Skeletal muscle satellite cell (primary cell): ENCODE results near the gene TPRG1L.

Source experiments
- H3K27me3 ChIP-seq: 2 replicates; pipeline ENCODE4 v1.7.0; 2013; ENCODE audit warnings: low read length; ENCODE audit not compliant: control insufficient read depth, insufficient read depth
- H3K36me3 ChIP-seq: 2 replicates; pipeline ENCODE4 v1.7.0; 2013; ENCODE audit warnings: mild to moderate bottlenecking, control low read depth, low read length; ENCODE audit not compliant: insufficient read depth
- H3K4me1 ChIP-seq: 2 replicates; pipeline ENCODE4 v1.7.0; 2013; ENCODE audit warnings: low read length; ENCODE audit not compliant: control insufficient read depth, insufficient read depth
- H3K4me2 ChIP-seq: 2 replicates; pipeline ENCODE4 v1.7.0; 2013; ENCODE audit warnings: mild to moderate bottlenecking, low read length
- H3K4me3 ChIP-seq: 2 replicates; pipeline ENCODE4 v1.7.0; 2013; ENCODE audit warnings: low read length
- H3K9ac ChIP-seq: 2 replicates; pipeline ENCODE4 v1.7.0; 2013; ENCODE audit warnings: mild to moderate bottlenecking, low read depth, low read length, moderate library complexity
- H3K9me3 ChIP-seq: replicated peaks from 2 replicates; pipeline ENCODE4 v1.7.0; 2013; ENCODE audit warnings: mild to moderate bottlenecking, control low read depth, low read length

TPRG1L gene

DNA sequence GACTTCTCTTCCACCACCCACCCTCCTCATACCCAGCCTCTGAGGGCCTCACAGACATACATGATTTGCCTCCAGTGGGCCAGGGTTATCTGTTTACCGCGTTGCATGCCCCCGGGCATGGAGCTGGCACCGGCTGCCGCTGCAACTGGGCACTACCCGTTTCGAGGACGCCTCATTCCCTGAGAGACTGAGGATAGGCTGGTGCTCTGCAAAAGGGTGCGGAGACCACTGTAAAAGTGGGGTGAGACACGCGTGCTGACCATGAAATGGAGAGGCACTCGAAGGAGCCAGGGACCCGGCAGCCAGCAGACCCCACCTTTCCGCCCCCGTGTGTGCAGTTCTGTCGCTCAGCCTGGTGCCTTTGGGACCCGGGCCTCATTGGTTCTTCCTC lies 48.2 kb downstream of the TPRG1L start:
- Histone ChIP-seq H3K36me3 (no peaks in the 10 kb centered on the region), H3K4me2 (no peak overlapping the region), H3K4me3 (no peak overlapping the region), H3K4me1 (peaks cover 28% of the 10 kb centered on the region), H3K9me3 (no peaks in the 10 kb centered on the region), H3K27me3 (peaks cover 17% of the 10 kb centered on the region), H3K9ac (no peak overlapping the region)

DNA sequence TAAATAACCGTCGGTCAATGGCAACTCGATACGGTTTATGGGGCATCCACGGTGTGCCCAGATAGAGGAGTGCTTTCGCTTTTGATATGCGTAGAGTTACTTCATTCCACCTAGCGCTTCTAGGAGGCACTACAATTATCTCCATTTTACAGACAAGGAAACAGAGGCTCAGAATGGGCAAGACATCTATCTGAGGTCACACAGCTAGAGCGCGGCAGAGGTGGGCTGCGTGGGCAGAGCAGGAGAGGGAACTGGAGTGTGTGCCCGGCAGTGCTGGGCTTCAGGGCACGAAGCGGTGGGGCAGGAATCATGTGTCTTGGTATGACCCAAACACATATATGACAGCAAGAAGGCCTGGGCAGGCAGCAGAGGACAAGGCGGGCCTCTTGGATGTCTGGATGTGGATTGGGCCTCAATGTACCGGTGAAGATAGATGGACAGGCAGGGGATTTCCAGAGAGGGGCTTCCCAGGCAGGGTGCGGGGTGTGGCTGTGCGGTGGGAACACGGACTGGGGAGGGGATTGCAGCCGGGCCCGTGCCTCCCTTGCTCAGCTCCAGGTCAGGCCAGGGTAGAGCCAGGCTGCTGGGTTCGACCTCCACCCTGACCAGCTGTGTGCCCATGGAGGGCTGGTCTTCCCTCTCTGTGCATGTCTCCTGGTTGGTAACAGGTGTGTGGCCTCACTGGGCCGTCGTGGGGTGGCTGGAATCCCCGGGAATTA lies 48.7 kb downstream of the TPRG1L start:
- Histone ChIP-seq H3K4me3 (no peak overlapping the region), H3K4me1 (peaks cover 26% of the 10 kb centered on the region)

DNA sequence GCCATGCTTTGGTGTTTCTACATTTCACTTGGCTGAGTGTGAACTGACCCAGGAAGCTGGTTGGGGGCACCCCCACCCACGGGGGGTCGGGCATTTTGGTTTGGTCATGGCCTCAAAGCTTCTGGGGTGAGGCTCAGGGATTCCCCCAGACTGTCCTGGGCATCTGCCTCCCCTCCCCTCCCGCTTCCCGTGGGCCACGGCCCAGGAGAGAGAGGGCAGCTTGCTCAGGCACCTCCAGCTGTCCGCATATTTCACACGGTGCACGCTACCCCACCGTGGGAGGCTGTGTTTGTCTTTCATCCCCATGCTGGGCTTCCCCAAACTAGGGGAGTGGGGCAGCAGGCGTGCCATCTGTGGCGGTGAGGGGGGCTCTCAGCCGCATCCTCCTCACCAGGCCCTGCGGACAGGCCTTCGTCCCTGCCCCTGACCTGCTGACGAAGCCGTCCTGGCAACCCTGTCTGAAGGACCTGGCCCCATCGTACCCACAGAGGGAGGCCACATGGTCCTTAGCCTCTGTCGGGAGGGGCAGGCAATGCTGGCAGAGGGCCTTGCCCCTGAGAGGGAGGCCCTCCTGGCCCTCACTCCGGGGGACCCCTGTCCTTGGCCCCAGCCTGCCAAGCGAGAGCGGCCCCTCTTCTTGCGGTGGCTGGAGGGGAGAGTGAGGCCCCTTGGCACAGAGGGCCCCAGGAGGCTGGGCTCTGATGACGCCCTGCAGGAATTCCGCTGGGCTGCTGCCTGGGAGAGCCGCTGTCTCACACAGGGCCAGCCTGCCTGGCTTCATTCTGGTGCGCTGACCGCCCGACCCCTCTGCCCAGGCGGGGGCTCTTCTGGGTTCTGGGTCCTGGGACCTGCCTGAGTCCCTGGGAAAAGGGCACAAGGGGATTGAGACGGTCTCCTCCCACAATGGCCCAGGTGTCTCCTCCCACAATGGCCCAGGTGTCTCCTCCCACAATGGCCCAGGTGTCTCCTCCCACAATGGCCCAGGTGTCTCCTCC lies 49.6 kb downstream of the TPRG1L start:
- peaks cover 17% of the 10 kb centered on the region for H3K27me3 ChIP-seq
- no peak overlapping the region for H3K9ac ChIP-seq
- H3K36me3 ChIP-seq: no peaks in the 10 kb centered on the region
- peaks cover 18% of the 10 kb centered on the region for H3K4me1 ChIP-seq
- H3K4me2 ChIP-seq: no peak overlapping the region
- no peak overlapping the region for H3K4me3 ChIP-seq
- H3K9me3 ChIP-seq: no peaks in the 10 kb centered on the region

More for the DNA sequence above, 48.7 kb downstream of the TPRG1L start:
- no peak overlapping the region for H3K9ac ChIP-seq
- H3K9me3 ChIP-seq: no peaks in the 10 kb centered on the region
- H3K4me2 ChIP-seq: no peak overlapping the region
- peaks cover 17% of the 10 kb centered on the region for H3K27me3 ChIP-seq
- H3K36me3 ChIP-seq: no peaks in the 10 kb centered on the region

DNA sequence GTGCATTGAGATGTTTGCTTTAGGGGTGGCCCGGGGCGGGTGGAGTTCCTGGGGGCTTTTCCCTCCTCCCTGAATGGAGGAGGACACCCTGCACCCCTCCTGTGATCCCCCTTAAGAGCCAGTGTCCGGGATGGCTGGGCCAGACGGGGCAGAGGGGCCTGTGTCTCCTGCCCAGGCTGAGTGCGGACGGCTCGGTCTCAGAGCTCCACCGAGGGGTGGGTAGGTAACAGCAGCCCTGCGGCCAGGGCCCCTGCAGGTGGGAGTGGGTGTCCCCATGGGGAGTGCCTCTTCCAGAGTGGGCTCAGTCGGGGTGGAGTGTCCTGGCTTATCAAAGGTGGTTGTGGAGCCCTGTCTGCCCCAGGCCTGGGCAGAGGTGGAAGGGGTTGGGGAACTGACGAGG lies 50.6 kb downstream of the TPRG1L start:
- Histone ChIP-seq H3K27me3 (peaks cover 17% of the 10 kb centered on the region), H3K9me3 (no peaks in the 10 kb centered on the region), H3K4me3 (no peak overlapping the region), H3K4me1 (peaks cover 18% of the 10 kb centered on the region), H3K36me3 (no peaks in the 10 kb centered on the region), H3K4me2 (no peak overlapping the region), H3K9ac (no peak overlapping the region)

DNA sequence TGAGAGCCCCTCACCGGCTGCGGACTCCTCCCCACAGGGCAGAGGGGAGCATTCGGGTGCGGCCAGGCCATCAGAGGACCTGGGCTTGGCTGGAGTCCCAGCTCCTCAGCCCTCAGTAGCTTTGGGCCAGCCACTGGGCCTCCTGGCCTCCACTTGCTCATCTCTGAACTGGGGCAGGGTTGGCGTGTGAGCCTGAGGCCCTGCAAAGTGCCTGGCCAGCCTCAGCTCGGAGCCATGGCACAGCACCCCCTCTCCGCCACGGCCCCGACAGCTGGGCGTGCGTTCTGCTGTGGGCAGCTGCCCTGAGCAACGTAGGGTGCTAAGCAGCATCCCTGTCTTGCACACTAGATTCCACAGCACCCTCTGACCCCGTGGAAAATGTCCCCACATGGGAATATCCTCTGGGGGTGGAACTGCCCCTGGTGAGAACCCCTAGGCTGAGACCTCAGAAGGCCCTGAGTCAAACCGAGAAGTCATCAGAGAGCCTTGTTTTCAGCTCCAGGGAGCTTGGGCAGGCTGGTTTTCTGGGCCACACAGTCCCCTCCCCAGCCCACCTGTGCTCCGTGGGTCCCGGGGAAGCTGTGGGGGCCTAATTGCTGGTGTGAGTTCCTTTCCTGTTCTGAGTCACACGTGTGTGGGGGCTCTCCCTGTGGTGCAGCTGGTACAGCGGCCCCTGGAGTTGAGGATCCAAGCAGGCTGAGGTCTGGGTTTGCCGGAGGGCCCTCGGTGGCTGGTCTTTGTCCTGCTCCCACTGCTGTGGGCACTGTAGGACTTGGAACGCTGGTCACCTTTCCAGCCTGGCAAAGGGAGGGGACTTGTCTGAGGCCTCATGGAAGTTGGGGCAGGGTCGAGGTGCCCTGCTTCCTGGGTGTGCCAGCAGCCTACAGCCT lies 52.0 kb downstream of the TPRG1L start:
- H3K4me1 ChIP-seq: peaks cover 13% of the 10 kb centered on the region
- no peak overlapping the region for H3K4me2 ChIP-seq
- H3K27me3 ChIP-seq: peaks cover 17% of the 10 kb centered on the region
- no peaks in the 10 kb centered on the region for H3K9me3 ChIP-seq
- H3K9ac ChIP-seq: no peak overlapping the region
- no peaks in the 10 kb centered on the region for H3K36me3 ChIP-seq
- H3K4me3 ChIP-seq: no peak overlapping the region

DNA sequence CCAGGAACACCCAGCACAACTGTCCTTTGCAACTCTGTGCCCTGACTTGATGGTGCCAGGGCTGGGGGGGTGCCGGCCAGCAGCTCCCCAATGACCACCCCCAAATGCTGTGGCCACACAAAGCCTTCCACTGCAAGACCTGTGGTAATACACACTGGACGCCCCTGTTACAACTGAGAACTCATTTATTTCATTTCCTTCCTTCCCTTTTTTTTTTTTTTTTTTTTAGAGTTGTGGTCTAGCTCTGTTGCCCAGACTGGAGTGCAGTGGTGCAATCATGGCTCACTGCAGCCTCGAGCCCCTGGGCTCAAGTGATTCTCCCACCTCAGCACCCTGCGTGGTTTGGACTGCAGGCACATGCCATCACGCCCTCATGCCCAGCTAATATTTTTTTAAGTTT lies 52.7 kb downstream of the TPRG1L start:
- H3K36me3 ChIP-seq: no peaks in the 10 kb centered on the region
- no peak overlapping the region for H3K9ac ChIP-seq
- no peaks in the 10 kb centered on the region for H3K9me3 ChIP-seq
- no peak overlapping the region for H3K4me2 ChIP-seq
- H3K4me1 ChIP-seq: peaks cover 9% of the 10 kb centered on the region
- H3K4me3 ChIP-seq: no peak overlapping the region
- H3K27me3 ChIP-seq: peaks cover 17% of the 10 kb centered on the region

DNA sequence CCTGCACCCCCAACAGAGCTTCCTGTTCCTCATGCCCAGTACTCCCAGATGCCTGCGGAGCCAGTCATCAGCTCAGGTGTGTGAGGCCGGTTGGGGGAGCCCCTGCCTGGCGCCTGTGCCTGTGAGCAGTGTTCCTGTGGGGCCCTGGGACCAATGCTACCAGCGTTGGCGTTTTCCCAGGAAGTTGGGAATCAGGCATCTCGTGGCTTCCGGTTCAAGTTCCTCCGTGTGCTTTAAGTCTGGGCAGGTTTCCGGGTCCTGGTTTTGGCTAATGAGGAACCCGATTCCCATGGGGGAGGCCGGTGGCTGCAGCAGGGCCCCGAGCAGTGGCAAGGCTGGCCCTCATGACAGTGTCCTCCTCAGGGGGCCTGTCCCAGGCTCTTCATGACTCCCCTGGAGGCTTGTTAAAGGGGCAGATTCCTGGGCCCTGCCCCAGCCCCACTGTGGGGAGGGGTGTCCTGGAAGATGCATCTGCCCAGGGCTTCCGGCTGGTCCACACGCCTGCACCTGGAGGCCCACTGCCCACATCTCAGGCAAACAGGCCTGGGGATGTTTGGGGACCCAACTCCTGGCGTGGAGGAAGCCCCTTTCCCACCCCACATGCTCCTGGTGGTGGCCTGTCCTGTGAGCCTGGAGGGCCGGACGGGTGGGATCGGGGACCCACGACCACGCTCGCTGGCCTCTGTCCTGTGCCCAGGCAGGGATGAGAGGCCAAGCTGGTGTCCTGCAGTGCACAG lies 53.7 kb downstream of the TPRG1L start:
- Histone ChIP-seq H3K4me3 (no peak overlapping the region), H3K4me1 (peaks cover 9% of the 10 kb centered on the region), H3K4me2 (no peak overlapping the region), H3K9me3 (no peaks in the 10 kb centered on the region), H3K9ac (no peak overlapping the region), H3K27me3 (peaks cover 11% of the 10 kb centered on the region), H3K36me3 (no peaks in the 10 kb centered on the region)

DNA sequence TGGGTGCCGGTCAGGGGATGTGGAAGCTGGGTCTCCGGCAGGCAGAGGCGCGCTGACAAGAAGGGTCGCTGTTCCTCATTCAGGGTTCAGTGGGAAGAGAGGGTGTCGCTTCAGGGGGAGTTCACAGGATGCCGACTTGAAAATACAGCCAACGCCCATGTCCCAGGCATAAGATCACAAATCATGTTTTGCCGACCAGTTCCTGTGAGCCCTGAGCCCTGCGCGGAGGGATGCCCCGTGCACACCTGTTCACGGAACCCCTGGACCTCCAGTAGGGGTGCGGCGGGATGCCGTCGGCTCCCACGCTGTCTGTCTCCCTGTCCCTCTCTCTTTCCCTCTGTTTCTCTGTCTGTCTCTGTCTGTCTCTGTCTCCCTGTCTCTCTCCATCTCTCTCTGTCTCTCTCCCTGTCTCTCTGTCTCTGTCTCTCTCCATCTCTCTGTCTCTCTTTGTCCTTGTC lies 54.3 kb downstream of the TPRG1L start:
- no peaks in the 10 kb centered on the region for H3K9me3 ChIP-seq
- no peak overlapping the region for H3K4me3 ChIP-seq
- H3K4me2 ChIP-seq: no peak overlapping the region
- H3K9ac ChIP-seq: no peak overlapping the region
- H3K36me3 ChIP-seq: no peaks in the 10 kb centered on the region
- peaks cover 5% of the 10 kb centered on the region for H3K27me3 ChIP-seq
- H3K4me1 ChIP-seq: peaks cover 5% of the 10 kb centered on the region
